ENCODE measurements around the gene LRP1. TPM values are rescaled to one million over a fixed set of nuclear protein-coding genes. Genes with fewer than 3 reads are reported as not detected.

The LRP1 gene
- total RNA-seq, 6 experiments from 2014 or later = 187 to 332 (median 201) TPM

- H3K27me3 Mint-ChIP-seq (ENCODE audit: insufficient read depth) = peaks cover 17% of the 10 kb centered on the region
- H3K27ac Mint-ChIP-seq = peak overlapping the region; percentile 92
- TF ChIP-seq CTCF (IDR thresholded peaks at IDR 0.05) = no peak
- H3K4me1 Mint-ChIP-seq (ENCODE audit: low read depth) = peaks cover 62% of the 10 kb centered on the region
- H3K36me3 Mint-ChIP-seq (ENCODE audit: low read depth) = peaks cover 69% of the 10 kb centered on the region
- H3K4me3 Mint-ChIP-seq = peak overlapping the region; percentile 25; the same call in 1 of the 2 replicates
- DNase-seq = no peak
- no peaks in the 10 kb centered on the region for H3K9me3 Mint-ChIP-seq
Observed at GRCh38 chr12:57164454-57164853, 36.2 kb downstream of the LRP1 start.

GRCh38 chr12:57164966-57165625 is 36.8 kb downstream of the LRP1 start:
- H3K27me3 Mint-ChIP-seq (ENCODE audit: insufficient read depth) = peaks cover 17% of the 10 kb centered on the region
- H3K4me1 Mint-ChIP-seq (ENCODE audit: low read depth) = peaks cover 59% of the 10 kb centered on the region
- H3K36me3 Mint-ChIP-seq (ENCODE audit: low read depth) = peaks cover 71% of the 10 kb centered on the region
- H3K9me3 Mint-ChIP-seq = no peaks in the 10 kb centered on the region
- peak overlapping the region; percentile 92 for H3K27ac Mint-ChIP-seq
- TF ChIP-seq CTCF (IDR thresholded peaks at IDR 0.05) = no peak
- H3K4me3 Mint-ChIP-seq = peak overlapping the region; percentile 25
- no peak for DNase-seq

GRCh38 chr12:57165741-57166140 is 37.5 kb downstream of the LRP1 start:
- peak; percentile 28 for DNase-seq
- Mint-ChIP-seq H3K27me3 (ENCODE audit: insufficient read depth) (peaks cover 17% of the 10 kb centered on the region), H3K4me1 (ENCODE audit: low read depth) (peaks cover 59% of the 10 kb centered on the region), H3K9me3 (no peaks in the 10 kb centered on the region), H3K36me3 (ENCODE audit: low read depth) (peaks cover 68% of the 10 kb centered on the region), H3K27ac (peak overlapping the region; percentile 92), H3K4me3 (no peak overlapping the region)
- no peak for TF ChIP-seq CTCF (IDR thresholded peaks at IDR 0.05)

- peak overlapping the region; percentile 67 for H3K4me3 Mint-ChIP-seq
- H3K27me3 Mint-ChIP-seq (ENCODE audit: insufficient read depth) = peaks cover 17% of the 10 kb centered on the region
- no peaks in the 10 kb centered on the region for H3K9me3 Mint-ChIP-seq
- no peak for TF ChIP-seq CTCF (IDR thresholded peaks at IDR 0.05)
- peaks cover 59% of the 10 kb centered on the region for H3K4me1 Mint-ChIP-seq (ENCODE audit: low read depth)
- peak; percentile 85 for DNase-seq
- peak overlapping the region; percentile 92 for H3K27ac Mint-ChIP-seq
- peaks cover 57% of the 10 kb centered on the region for H3K36me3 Mint-ChIP-seq (ENCODE audit: low read depth)
Observed at GRCh38 chr12:57166971-57167371, 38.7 kb downstream of the LRP1 start.

- Mint-ChIP-seq H3K27me3 (ENCODE audit: insufficient read depth) (peaks cover 19% of the 10 kb centered on the region), H3K4me3 (no peak overlapping the region), H3K27ac (peak overlapping the region; percentile 45; the same call in 1 of the 2 replicates), H3K4me1 (ENCODE audit: low read depth) (peaks cover 67% of the 10 kb centered on the region), H3K36me3 (ENCODE audit: low read depth) (peaks cover 57% of the 10 kb centered on the region), H3K9me3 (peaks cover 1% of the 10 kb centered on the region; the same call in 1 of the 2 replicates)
- DNase-seq = no peak
- 0 out of 2 replicates have a peak, but pooled peaks have one; percentile 19 for TF ChIP-seq CTCF (IDR thresholded peaks at IDR 0.05)
Observed at GRCh38 chr12:57168058-57168457, 39.8 kb downstream of the LRP1 start.

Measured in HFFc6 (cell line).